ENCODE results near the gene NOP58. TPM values are rescaled to one million over a fixed set of nuclear protein-coding genes. Genes with fewer than 3 reads are reported as not detected.

NOP58 gene
- total RNA-seq, 2 experiments from 2014 or later, result 280 to 288 TPM

DNA sequence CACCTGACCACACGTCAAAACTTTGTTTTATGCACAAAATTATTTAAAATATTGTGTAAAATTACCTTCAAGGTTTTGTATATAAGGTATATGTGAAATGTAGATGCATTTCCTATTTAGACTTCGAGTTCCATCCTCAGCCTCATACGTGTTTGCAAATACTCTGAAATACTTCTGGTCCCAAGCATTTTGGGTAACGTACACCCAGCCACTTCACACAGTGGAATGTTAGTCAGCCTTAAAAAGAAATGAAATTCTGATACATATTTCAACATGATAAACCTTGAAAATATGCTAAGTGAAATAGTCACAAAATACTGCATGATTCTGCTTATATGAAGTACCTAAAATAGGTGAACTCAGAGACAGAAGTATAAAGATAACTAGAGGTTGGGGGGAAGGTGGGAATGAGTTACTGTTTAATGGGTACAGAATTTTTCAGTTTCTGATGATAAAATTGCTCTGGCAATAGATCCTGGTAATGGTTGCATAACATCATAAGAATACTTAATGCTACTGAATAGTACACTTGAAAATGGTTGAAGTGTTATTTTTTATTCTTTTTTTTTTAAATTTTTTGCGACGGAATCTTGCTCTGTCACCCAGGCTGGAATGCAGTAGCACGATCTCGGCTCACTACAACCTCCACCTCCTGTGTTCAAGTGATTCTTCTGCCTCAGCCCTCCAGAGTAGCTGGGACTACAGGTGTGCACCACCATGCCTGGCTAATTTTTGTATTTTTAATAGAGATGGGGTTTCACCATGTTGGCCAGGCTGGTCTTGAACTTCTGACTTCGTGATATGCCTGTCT lies 24.0 kb downstream of the NOP58 start:
- no peaks in the 10 kb centered on the region for H3K4me1 Mint-ChIP-seq (ENCODE audit: low read depth)
- H3K9me3 Mint-ChIP-seq, result no peaks in the 10 kb centered on the region
- ChIA-PET POLR2A (no interaction called here), CTCF (interaction anchor here (0.6 kb wide), 1 partner anchor 10 kb away, joined by 4 read pairs; no protein-coding TSS in a partner anchor)
- ATAC-seq (ENCODE audit: poor library complexity) (no peak), DNase-seq (no peak)
- TF ChIP-seq, protein P1, sequence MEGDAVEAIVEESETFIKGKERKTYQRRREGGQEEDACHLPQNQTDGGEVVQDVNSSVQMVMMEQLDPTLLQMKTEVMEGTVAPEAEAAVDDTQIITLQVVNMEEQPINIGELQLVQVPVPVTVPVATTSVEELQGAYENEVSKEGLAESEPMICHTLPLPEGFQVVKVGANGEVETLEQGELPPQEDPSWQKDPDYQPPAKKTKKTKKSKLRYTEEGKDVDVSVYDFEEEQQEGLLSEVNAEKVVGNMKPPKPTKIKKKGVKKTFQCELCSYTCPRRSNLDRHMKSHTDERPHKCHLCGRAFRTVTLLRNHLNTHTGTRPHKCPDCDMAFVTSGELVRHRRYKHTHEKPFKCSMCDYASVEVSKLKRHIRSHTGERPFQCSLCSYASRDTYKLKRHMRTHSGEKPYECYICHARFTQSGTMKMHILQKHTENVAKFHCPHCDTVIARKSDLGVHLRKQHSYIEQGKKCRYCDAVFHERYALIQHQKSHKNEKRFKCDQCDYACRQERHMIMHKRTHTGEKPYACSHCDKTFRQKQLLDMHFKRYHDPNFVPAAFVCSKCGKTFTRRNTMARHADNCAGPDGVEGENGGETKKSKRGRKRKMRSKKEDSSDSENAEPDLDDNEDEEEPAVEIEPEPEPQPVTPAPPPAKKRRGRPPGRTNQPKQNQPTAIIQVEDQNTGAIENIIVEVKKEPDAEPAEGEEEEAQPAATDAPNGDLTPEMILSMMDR (IDR thresholded peaks at IDR 0.05), result no peak
- H3K36me3 Mint-ChIP-seq (ENCODE audit: low read depth), result peaks cover 96% of the 10 kb centered on the region
- intact Hi-C loops (cut with DNase I, micrococcal nuclease), result loop anchor here in 1 of 2 experiments (5.0 to 10.0 kb wide), 2 partner anchors 77 to 85 kb away; partner anchors contain the start of gene BMPR2
- H3K27ac Mint-ChIP-seq, result no peak overlapping the region
- Histone ChIP-seq H3K27me3 (ENCODE audit: control insufficient read depth in 1 of 2, insufficient read depth in 2 of 2, low read length in 2 of 2) (no peaks in the 10 kb centered on the region), H3K27ac (ENCODE audit: low read depth in 1 of 2, low read length in 2 of 2) (no peak overlapping the region), H3K9me3 (ENCODE audit: control insufficient read depth in 1 of 2, insufficient read depth in 1 of 2, low read length in 2 of 2) (no peaks in the 10 kb centered on the region), H3K4me1 (ENCODE audit: insufficient read depth, low read length) (no peaks in the 10 kb centered on the region), H3K36me3 (ENCODE audit: insufficient read depth, low read length) (peaks cover 95% of the 10 kb centered on the region), H3K4me3 (ENCODE audit: low read length) (no peak overlapping the region)
- H3K4me3 Mint-ChIP-seq, result no peak overlapping the region
- no peaks in the 10 kb centered on the region for H3K27me3 Mint-ChIP-seq

DNA sequence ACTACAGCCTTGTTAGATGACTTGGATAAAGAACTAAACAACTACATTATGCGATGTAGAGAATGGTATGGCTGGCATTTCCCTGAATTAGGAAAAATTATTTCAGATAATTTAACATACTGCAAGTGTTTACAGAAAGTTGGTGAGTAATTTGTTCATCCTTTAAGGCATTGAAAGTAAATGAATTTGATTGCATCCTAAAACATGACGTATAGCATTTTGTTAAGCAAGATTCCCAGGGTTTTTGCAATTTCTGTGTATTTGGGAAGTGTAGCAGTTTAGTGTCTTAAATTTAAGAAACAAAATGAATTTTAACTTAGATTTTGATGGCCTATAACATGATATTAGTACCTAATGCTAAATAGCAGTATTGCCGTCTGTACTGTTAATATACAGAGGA lies 24.8 kb downstream of the NOP58 start:
- H3K27ac Mint-ChIP-seq, result no peak overlapping the region
- CTCF ChIA-PET, result no interaction called here

DNA sequence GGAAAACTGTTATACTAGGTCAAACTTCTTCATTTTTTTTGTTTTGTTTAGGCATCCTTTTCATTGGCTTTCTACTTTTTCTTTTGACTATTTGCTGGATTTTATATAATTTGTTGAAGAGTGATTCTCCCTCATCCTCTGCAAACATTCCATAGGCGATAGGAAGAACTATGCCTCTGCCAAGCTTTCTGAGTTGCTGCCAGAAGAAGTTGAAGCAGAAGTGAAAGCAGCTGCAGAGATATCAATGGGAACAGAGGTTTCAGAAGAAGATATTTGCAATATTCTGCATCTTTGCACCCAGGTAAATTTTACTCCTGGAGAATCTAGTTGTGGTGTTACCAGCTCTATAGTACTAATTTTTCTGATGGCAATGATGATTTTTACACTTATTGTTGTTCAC lies 25.4 kb downstream of the NOP58 start:
- H3K36me3 Mint-ChIP-seq (ENCODE audit: low read depth), result peaks cover 96% of the 10 kb centered on the region
- POLR2A ChIA-PET, result no interaction called here
- no peak for DNase-seq
- H3K4me3 Mint-ChIP-seq, result no peak overlapping the region
- no peaks in the 10 kb centered on the region for H3K27me3 ChIP-seq (ENCODE audit: control insufficient read depth in 1 of 2, insufficient read depth in 2 of 2, low read length in 2 of 2)
- H3K27ac ChIP-seq (ENCODE audit: low read depth in 1 of 2, low read length in 2 of 2), result no peak overlapping the region
- H3K4me3 ChIP-seq (ENCODE audit: low read length), result no peak overlapping the region
- H3K4me1 ChIP-seq (ENCODE audit: insufficient read depth, low read length), result no peaks in the 10 kb centered on the region
- H3K36me3 ChIP-seq (ENCODE audit: insufficient read depth, low read length), result peaks cover 94% of the 10 kb centered on the region
- H3K9me3 ChIP-seq (ENCODE audit: control insufficient read depth in 1 of 2, insufficient read depth in 1 of 2, low read length in 2 of 2), result no peaks in the 10 kb centered on the region
- H3K27ac Mint-ChIP-seq, result no peak overlapping the region
- no peaks in the 10 kb centered on the region for H3K4me1 Mint-ChIP-seq (ENCODE audit: low read depth)
- no peaks in the 10 kb centered on the region for H3K9me3 Mint-ChIP-seq
- intact Hi-C loops (cut with DNase I, micrococcal nuclease), result loop anchor here in 1 of 2 experiments (5.0 to 10.0 kb wide), 2 partner anchors 79 to 84 kb away; partner anchors contain the start of gene BMPR2
- CTCF ChIA-PET, result no interaction called here
- ATAC-seq (ENCODE audit: poor library complexity), result no peak
- no peaks in the 10 kb centered on the region for H3K27me3 Mint-ChIP-seq
- TF ChIP-seq, protein P1 (IDR thresholded peaks at IDR 0.05), result no peak

More for the DNA sequence above, 24.8 kb downstream of the NOP58 start:
- H3K36me3 ChIP-seq (ENCODE audit: insufficient read depth, low read length), result peaks cover 94% of the 10 kb centered on the region
- no peak overlapping the region for H3K4me3 Mint-ChIP-seq
- H3K9me3 ChIP-seq (ENCODE audit: control insufficient read depth in 1 of 2, insufficient read depth in 1 of 2, low read length in 2 of 2), result no peaks in the 10 kb centered on the region
- ATAC-seq (ENCODE audit: poor library complexity), result no peak
- intact Hi-C loops (cut with DNase I, micrococcal nuclease), result loop anchor here in 1 of 2 experiments (5.0 to 10.0 kb wide), 2 partner anchors 78 to 84 kb away; partner anchors contain the start of gene BMPR2
- peaks cover 96% of the 10 kb centered on the region for H3K36me3 Mint-ChIP-seq (ENCODE audit: low read depth)
- POLR2A ChIA-PET, result no interaction called here
- H3K4me1 Mint-ChIP-seq (ENCODE audit: low read depth), result no peaks in the 10 kb centered on the region
- TF ChIP-seq, protein P1 (IDR thresholded peaks at IDR 0.05), result no peak
- H3K27ac ChIP-seq (ENCODE audit: low read depth in 1 of 2, low read length in 2 of 2), result no peak overlapping the region
- H3K27me3 Mint-ChIP-seq, result no peaks in the 10 kb centered on the region
- DNase-seq, result no peak
- H3K4me3 ChIP-seq (ENCODE audit: low read length), result no peak overlapping the region
- H3K9me3 Mint-ChIP-seq, result no peaks in the 10 kb centered on the region
- H3K4me1 ChIP-seq (ENCODE audit: insufficient read depth, low read length), result no peaks in the 10 kb centered on the region
- no peaks in the 10 kb centered on the region for H3K27me3 ChIP-seq (ENCODE audit: control insufficient read depth in 1 of 2, insufficient read depth in 2 of 2, low read length in 2 of 2)
